ENCODE measurements around the gene APLP1. TPM values are rescaled to one million over a fixed set of nuclear protein-coding genes. Genes with fewer than 3 reads are reported as not detected.

The APLP1 gene
- total and polyA plus RNA-seq, 2 experiments from 2014 or later = 10.6 to 16.8 TPM

DNA sequence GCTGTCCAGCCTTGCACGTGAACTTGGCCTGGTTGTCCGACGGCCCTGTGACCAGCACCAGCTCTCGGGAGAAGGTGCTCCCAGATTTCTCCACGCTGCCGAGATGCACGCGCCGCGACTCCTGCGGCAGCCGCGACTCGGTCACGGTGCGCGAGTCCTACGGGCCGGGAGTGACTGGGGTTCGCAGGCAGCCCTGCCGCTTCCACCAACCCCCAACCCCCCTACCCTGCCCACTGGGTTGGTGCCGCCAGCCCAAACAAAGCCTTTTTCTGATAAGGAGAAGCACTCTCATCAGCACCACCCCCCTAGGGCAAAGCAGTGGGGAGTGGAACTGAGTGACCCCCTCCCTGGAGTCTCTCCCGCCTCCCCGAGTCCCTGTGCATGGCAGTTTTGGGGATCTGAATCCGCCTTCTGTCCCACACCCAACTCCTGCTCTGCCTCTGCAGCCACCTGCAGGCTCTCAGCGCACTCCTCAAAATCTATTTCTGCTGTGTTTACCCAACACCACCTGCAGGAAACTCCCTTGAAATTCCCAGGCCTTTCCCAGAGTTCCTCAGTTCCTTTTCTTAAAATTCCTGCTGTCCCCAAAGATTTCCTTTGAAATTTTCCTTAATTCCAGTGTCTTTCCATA, 22.2 kb upstream of the APLP1 start:
- H2AFZ ChIP-seq = no peak overlapping the region
- H3K9me3 ChIP-seq (ENCODE audit: low read depth) = no peaks in the 10 kb centered on the region
- in situ Hi-C loops (cut with MboI) = no loop called here
- no peaks in the 10 kb centered on the region for H3K9me2 ChIP-seq (ENCODE audit: insufficient read depth)
- no peaks in the 10 kb centered on the region for H3K79me2 ChIP-seq (ENCODE audit: insufficient read depth)
- TF ChIP-seq EZH2phosphoT487 (IDR thresholded peaks at IDR 0.05; ENCODE audit: insufficient read depth, low read depth) (no peak), EZH2 (IDR thresholded peaks at IDR 0.05; ENCODE audit: insufficient read depth, poor library complexity, severe bottlenecking) (no peak)
- peak; percentile 42 for DNase-seq
- H3K27me3 ChIP-seq (replicated peaks; ENCODE audit: insufficient read depth) = peaks cover 69% of the 10 kb centered on the region
- H3K4me3 ChIP-seq = no peak overlapping the region
- no peaks in the 10 kb centered on the region for H3F3A ChIP-seq (ENCODE audit: insufficient read depth)
- H4K20me1 ChIP-seq (ENCODE audit: insufficient read depth) = no peaks in the 10 kb centered on the region
- H3K27ac ChIP-seq = no peak overlapping the region
- no peak overlapping the region for H3K4me2 ChIP-seq (ENCODE audit: unreplicated experiment)
- H3K9ac ChIP-seq = no peak overlapping the region
- 2 to 3% methylated on average over 10 to 26 of the region's 26 CpGs for WGBS, 2 experiments (ENCODE audit: low coverage in 1 of 2, low lambda C conversion rate in 2 of 2, missing lambda C conversion rate in 2 of 2)
- H3K36me3 ChIP-seq (ENCODE audit: low read depth) = no peaks in the 10 kb centered on the region
- no peaks in the 10 kb centered on the region for H3K4me1 ChIP-seq (ENCODE audit: insufficient read depth)

DNA sequence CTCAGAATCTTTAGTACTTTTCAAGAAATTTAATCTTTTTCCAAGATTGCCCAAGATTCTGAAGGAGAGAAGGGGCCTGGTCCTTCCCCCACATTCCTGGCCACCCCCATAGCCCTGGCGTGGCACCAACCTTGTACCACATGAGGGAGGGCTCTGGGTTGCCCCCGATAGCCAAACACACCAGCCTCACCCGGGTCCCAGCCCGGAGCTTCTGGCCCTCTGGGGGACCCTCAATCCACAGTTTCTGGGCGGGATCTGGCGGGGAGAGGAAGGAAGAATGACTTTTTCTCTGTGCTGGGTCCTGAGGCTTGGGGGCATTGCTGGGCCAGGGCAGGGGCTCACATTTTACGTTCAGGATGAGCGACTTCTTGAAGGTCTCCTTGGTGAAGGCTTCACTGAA, 20.5 kb upstream of the APLP1 start:
- H3K4me1 ChIP-seq (ENCODE audit: insufficient read depth) = no peaks in the 10 kb centered on the region
- TF ChIP-seq EZH2 (IDR thresholded peaks at IDR 0.05; ENCODE audit: insufficient read depth, poor library complexity, severe bottlenecking) = no peak
- no peaks in the 10 kb centered on the region for H3K9me3 ChIP-seq (ENCODE audit: low read depth)
- H3F3A ChIP-seq (ENCODE audit: insufficient read depth) = no peaks in the 10 kb centered on the region
- no peak overlapping the region for H2AFZ ChIP-seq
- no peak overlapping the region for H3K4me3 ChIP-seq
- peaks cover 83% of the 10 kb centered on the region for H3K27me3 ChIP-seq (replicated peaks; ENCODE audit: insufficient read depth)
- in situ Hi-C loops (cut with MboI) = no loop called here
- H3K9ac ChIP-seq = no peak overlapping the region
- no peak for DNase-seq
- no peaks in the 10 kb centered on the region for H3K79me2 ChIP-seq (ENCODE audit: insufficient read depth)
- H3K9me2 ChIP-seq (ENCODE audit: insufficient read depth) = no peaks in the 10 kb centered on the region
- 35 to 36% methylated on average over 8 of the region's 8 CpGs for WGBS, 2 experiments (ENCODE audit: low coverage in 1 of 2, low lambda C conversion rate in 2 of 2, missing lambda C conversion rate in 2 of 2)
- no peaks in the 10 kb centered on the region for H3K36me3 ChIP-seq (ENCODE audit: low read depth)
- no peaks in the 10 kb centered on the region for H4K20me1 ChIP-seq (ENCODE audit: insufficient read depth)
- no peak overlapping the region for H3K27ac ChIP-seq
- no peak overlapping the region for H3K4me2 ChIP-seq (ENCODE audit: unreplicated experiment)

DNA sequence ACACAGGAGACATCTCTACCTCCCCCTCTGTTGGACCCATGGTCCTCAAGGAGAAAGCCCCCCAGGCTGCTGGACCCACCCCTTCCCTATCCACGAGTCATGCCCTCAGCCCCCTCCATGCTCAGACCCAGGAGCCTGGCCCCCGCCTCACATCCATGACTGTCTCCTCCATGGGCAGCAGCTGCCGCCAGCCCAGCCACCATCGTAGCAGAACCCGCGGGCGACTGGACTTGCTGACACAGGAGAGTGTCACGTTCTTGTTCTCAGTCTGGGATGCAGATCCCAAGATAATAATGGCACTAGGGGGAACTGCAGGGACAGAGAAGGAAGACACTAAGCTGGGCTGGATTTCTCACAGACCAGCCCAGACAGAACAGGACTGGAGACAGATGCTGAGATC, 19.9 kb upstream of the APLP1 start:
- no peak for DNase-seq
- H3K27me3 ChIP-seq (replicated peaks; ENCODE audit: insufficient read depth) = peaks cover 84% of the 10 kb centered on the region

DNA sequence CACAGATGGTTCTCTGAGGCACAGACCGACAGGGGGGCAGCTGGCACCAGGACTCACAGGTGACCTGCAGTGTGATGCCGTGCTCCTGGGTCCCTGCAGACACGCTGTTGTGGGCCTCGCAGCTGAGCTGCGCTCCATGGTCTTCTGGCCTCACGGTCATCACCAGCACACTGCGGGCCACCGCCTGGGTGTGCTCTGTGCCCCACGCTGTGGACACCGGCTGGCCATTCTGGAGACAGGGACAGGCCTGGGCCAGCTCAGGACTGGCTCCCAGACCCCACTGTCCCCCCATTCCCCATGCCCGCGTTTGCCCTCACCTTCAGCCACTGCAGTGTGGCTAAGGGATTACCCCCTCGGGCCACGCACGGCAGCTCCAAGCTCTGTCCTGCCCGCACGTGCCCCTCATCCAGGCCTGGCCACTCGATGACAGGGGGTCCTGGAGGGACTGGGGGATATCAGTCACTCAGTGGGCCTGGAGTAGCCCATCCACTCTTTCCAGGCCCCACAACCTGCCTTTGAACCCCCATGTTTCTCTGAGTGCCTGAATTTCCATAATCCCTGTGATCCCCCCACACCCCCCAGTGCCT, 19.4 kb upstream of the APLP1 start:
- no peak for TF ChIP-seq EZH2 (IDR thresholded peaks at IDR 0.05; ENCODE audit: insufficient read depth, poor library complexity, severe bottlenecking)
- TF ChIP-seq EZH2phosphoT487 (IDR thresholded peaks at IDR 0.05; ENCODE audit: insufficient read depth, low read depth) = no peak
- 71% methylated on average over 17 to 18 of the region's 18 CpGs for WGBS, 2 experiments (ENCODE audit: low coverage in 1 of 2, low lambda C conversion rate in 2 of 2, missing lambda C conversion rate in 2 of 2)
- in situ Hi-C loops (cut with MboI) = no loop called here

More for the DNA sequence above, 19.9 kb upstream of the APLP1 start:
- Histone ChIP-seq H3K36me3 (ENCODE audit: low read depth) (no peaks in the 10 kb centered on the region), H3K79me2 (ENCODE audit: insufficient read depth) (no peaks in the 10 kb centered on the region), H3K9me3 (ENCODE audit: low read depth) (no peaks in the 10 kb centered on the region), H4K20me1 (ENCODE audit: insufficient read depth) (no peaks in the 10 kb centered on the region), H3K9ac (no peak overlapping the region), H3K4me2 (ENCODE audit: unreplicated experiment) (no peak overlapping the region), H3K27ac (no peak overlapping the region), H3K4me1 (ENCODE audit: insufficient read depth) (no peaks in the 10 kb centered on the region), H2AFZ (no peak overlapping the region), H3F3A (ENCODE audit: insufficient read depth) (no peaks in the 10 kb centered on the region), H3K9me2 (ENCODE audit: insufficient read depth) (no peaks in the 10 kb centered on the region), H3K4me3 (no peak overlapping the region)
- 54 to 57% methylated on average over 8 of the region's 8 CpGs for WGBS, 2 experiments (ENCODE audit: low coverage in 1 of 2, low lambda C conversion rate in 2 of 2, missing lambda C conversion rate in 2 of 2)
- in situ Hi-C loops (cut with MboI) = no loop called here
- no peak for TF ChIP-seq EZH2phosphoT487 (IDR thresholded peaks at IDR 0.05; ENCODE audit: insufficient read depth, low read depth)
- TF ChIP-seq EZH2 (IDR thresholded peaks at IDR 0.05; ENCODE audit: insufficient read depth, poor library complexity, severe bottlenecking) = no peak

More for the DNA sequence above, 19.4 kb upstream of the APLP1 start:
- Histone ChIP-seq H4K20me1 (ENCODE audit: insufficient read depth) (no peaks in the 10 kb centered on the region), H3K9me2 (ENCODE audit: insufficient read depth) (no peaks in the 10 kb centered on the region), H3K27ac (no peak overlapping the region), H3F3A (ENCODE audit: insufficient read depth) (no peaks in the 10 kb centered on the region), H2AFZ (no peak overlapping the region), H3K4me3 (no peak overlapping the region), H3K36me3 (ENCODE audit: low read depth) (no peaks in the 10 kb centered on the region), H3K9ac (no peak overlapping the region), H3K9me3 (ENCODE audit: low read depth) (no peaks in the 10 kb centered on the region), H3K27me3 (replicated peaks; ENCODE audit: insufficient read depth) (peaks cover 80% of the 10 kb centered on the region), H3K4me1 (ENCODE audit: insufficient read depth) (no peaks in the 10 kb centered on the region), H3K4me2 (ENCODE audit: unreplicated experiment) (no peak overlapping the region), H3K79me2 (ENCODE audit: insufficient read depth) (no peaks in the 10 kb centered on the region)
- no peak for DNase-seq

Data from GM23248 (cell line).